Esophagus mucosa (tissue), 1 donor: ENCODE data around the gene ADH5. TPM values are rescaled to one million over a fixed set of nuclear protein-coding genes. Genes with fewer than 3 reads are reported as not detected.
A peak's percentile ranks its signal among the peaks of the same experiment; 100 is the strongest.
"Not testable (repeated sequence)": the region's sequence is repeated elsewhere in the genome, so short reads cannot be mapped to it uniquely, and the experiment has no call there.

Experiments
- ATAC-seq: fragments of 200-7000 bp; cut with Tn5 transposase; one replicate; pipeline ENCODE4 v1.9.1; 2020
- total RNA-seq: library from RNA; stranded (reverse); gene quantifications from one replicate; pipeline ENCODE4 v1.2.4, GENCODE V29; 2023
- donor health status: DM: yes; HTN: yes; CAD: no.

ADH5 gene
- total RNA-seq, 1 donor from 2014 or later = 90.8 TPM

DNA sequence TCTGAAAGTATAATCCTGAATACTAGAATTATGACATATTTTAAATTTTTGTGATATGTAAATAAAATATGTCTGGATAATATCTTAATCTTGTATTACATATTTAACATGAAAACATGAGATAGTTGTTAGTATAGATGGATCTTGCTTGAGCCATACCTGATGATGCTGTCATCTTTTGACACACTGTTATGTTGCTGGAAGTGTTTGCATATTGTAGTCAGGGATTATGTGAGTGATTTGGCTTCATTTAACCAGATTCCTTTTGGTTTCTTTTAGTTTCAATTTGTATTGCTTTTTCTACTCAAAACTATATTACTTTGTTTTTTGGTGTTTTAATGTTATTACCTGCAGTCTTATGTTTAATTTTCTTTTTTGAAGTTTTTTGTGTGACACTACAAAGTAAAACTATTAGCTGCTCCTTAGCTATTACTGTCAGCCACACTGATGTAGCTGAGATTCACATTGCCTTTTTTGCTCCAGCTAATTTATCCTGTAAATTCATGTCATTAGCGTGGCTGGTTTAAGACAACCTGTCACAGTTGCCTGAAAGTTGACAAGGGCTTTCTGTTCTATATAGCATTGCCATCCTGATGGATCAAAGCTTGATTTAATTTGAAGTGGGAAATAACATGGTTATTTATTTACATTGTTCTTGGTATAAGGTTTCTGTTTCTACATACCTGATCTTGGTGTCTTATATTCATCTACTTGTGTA is 59.4 kb downstream of the ADH5 start:
- no peak for ATAC-seq

DNA sequence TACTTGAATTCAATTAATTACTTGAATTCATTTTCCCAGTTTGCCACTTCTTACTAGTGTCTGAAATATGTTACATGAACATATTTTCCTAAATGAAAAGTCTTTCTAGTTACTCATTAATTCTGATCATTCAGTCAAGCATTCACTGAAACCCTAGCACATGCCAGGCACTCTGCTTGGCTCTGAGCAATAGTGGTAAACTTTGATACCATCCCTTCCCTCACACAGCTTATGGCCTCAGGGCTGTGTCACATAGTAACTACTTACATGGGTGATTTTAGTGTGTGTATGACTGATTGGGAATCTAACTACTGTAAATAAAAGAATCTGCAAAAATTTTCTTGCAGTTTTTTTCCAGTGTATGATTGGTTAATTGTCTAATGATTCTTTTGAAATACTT is 60.4 kb downstream of the ADH5 start:
- no peak for ATAC-seq

DNA sequence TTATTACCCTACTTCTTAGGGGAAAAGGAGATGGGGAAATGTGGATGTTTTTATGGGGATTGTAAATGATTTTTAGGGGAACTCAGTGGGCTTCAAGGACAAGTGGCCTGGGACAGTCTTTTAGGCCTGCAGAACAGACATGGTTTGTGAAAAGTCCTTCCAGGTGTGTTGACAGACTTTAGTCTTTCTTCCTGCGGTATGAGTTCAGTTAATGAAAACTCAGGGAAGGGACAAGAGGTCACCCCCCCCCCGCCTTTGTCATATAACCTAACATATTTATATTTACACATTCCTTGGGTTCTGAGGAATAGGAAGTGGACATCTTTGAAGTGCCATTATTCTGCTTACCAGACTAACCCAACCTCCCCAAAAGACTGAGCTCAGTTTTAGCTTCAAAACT is 61.3 kb downstream of the ADH5 start:
- ATAC-seq = no peak

DNA sequence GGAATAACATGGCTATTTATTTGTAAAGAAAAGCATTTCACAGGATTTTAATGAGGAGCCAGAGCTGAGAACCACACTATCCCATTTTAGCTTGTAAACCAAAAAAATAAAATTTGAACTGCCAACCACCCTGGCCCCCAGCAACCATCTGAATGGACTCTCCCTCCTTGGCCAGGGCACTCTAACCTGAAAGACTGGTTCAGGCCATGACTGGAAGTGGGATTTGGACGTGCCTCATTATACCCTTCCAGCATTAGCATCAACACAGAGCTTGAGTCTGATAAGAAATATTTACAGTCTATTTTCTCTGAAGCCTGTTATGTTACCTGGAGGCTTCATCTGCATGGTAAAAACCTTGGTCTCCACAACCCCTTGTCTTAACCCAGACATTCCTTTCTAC is 63.1 kb downstream of the ADH5 start:
- peak; percentile 87 for ATAC-seq

DNA sequence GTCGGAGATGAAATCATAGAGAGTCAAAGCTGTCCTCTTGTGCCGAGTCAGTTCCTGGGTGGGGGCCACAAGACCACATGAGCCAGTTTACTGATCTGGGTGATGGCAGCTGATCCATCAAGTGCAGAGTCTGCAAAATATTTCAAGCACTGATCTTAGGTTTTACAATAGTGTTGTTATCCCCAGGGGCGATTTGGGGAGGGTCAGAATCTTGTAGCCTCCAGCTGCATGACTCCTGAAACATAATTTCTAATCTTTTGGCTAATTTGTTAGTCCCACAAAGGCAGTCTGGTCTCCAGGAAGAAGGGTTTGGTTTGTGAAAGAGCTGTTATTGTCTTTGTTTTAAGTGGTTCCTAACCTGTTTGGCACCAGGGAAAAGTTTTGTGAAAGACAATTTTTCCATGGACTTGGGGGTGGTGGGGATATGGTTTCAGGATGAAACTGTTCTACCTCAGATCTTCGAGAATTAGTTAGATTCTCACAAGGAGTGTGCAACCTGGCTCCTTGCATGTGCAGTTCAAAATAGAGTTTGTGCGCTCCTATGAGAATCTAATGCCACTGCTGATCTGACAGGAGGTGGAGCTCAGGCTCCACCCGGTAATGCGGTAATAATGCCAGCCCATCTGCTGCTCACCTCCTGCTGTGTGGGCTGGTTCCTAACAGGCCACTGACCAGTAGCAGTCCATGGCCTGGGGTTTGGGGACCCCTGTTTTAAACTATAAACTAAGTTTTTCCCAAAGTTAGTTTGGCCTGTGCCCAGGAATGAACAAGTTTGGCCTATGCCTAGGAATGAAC is 63.9 kb downstream of the ADH5 start:
- peak; percentile 76 for ATAC-seq

DNA sequence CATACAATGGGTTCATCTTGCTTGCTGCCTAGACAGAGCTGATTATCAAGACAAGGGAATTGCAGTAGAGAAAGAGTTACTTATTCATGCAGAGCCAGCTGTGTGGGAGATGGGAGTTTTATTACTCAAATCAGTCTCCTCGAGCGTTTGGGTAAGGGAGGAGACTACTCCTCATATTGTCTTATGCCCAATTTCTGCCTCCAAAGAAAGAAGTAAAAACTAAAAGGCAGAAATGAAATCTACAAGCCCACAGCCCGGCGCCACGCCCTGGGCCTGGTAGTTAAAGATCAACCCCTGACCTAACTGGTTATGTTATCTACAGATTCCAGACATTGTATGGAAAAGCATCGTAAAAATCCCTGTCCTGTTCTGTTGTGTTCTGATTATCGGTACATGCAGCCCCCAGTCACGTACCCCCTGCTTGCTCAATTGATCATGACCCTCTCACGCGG is 64.8 kb downstream of the ADH5 start:
- ATAC-seq = not testable (repeated sequence)

DNA sequence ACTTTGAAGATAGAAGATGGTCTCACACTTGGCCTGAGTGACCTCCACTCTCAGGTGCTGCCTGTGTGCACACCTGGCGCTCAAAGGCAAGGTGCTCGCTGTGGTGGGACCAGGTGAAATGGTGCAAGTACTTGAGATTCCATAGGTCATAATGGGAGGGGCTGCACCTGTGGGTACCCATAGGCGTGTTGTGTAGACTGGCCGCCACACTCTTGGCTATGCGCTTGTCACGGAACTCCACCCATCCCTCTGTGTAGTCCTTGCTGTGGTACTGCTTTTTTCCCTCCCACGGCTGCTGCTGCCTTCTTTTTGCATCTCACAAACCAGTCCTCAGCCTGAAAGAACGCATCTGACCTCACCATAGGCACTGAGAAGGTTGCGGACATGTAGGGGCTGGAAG is 66.0 kb downstream of the ADH5 start:
- ATAC-seq = no peak

DNA sequence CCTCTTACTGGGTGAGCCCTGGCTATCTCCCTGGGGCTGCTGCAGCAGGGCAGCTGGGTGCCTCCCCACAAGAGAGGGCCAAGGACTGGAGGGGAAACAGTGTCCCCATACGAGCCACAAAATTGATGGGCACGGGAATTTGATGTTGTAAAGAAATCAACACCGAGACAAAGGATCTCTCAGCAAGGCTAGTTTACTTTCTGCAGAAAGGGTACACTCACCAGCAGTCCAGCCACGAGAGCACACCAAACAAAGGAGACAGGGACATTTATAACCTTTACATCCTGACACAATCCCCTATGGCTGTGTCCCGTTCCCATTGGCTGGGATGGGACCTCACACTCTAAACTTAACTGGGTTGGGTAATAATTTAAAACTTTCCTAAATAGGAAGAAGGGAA is 67.2 kb downstream of the ADH5 start:
- no peak for ATAC-seq

Other genes with a start within 250 kb of the ADH5 start
- gene EIF4E, start 159.7 kb downstream of the ADH5 start, total RNA-seq = 79.7 TPM
- gene METAP1, start 93.1 kb downstream of the ADH5 start, total RNA-seq = 75.4 TPM
- 0.40 TPM for gene ADH4, start 55.5 kb upstream of the ADH5 start, total RNA-seq
- gene ADH6, start 130.5 kb upstream of the ADH5 start, total RNA-seq = not detected
- gene ADH1A, start 202.2 kb upstream of the ADH5 start, total RNA-seq = not detected
- 14.2 TPM for gene ADH1B, start 232.6 kb upstream of the ADH5 start, total RNA-seq